Keratinocyte (primary cell): ENCODE results near the gene KDR. TPM values are rescaled to one million over a fixed set of nuclear protein-coding genes. Genes with fewer than 3 reads are reported as not detected.

Experiments
- DNase-seq: peaks from one replicate; pipeline ENCODE4 v3.0.0-alpha.2; 2011; ENCODE audit warnings: low read depth, missing footprints, low spot score
- FAIRE-seq: peaks from 2 replicates; lab custom pipeline; 2011; peaks lifted over from hg19 to GRCh38; lab: Jason Lieb, UNC
- H2AFZ ChIP-seq: 2 replicates; pipeline ENCODE4 v1.6.0; 2012; ENCODE audit warnings: low read length, control low read depth, inconsistent platforms; ENCODE audit not compliant: control insufficient read depth
- H3K27ac ChIP-seq: 2 replicates; pipeline ENCODE4 v1.5.1; 2011; ENCODE audit warnings: low read length; ENCODE audit not compliant: control insufficient read depth, insufficient read depth
- H3K27me3 ChIP-seq: 3 replicates; pipeline ENCODE4 v1.6.0; 2011; ENCODE audit warnings: low read length; ENCODE audit not compliant: control insufficient read depth, insufficient read depth; ENCODE audit errors: extremely low read depth
- H3K36me3 ChIP-seq, 2 experiments: 2 replicates in 1 of 2; 3 replicates in 1 of 2; pipeline ENCODE4 v1.5.1; 2011; ENCODE audit warnings: low read length in 2 of 2, mild to moderate bottlenecking in 1 of 2; ENCODE audit not compliant: control insufficient read depth in 2 of 2, insufficient read depth in 2 of 2; ENCODE audit errors: extremely low read depth in 1 of 2
- H3K4me1 ChIP-seq: 3 replicates; pipeline ENCODE4 v1.5.1; 2011; ENCODE audit warnings: low read length; ENCODE audit not compliant: control insufficient read depth, insufficient read depth; ENCODE audit errors: extremely low read depth
- H3K4me2 ChIP-seq: 3 replicates; pipeline ENCODE4 v1.6.0; 2011; ENCODE audit warnings: low read depth, low read length; ENCODE audit not compliant: control insufficient read depth, insufficient read depth; ENCODE audit errors: extremely low read depth
- H3K4me3 ChIP-seq, 3 experiments: fragments of 200-600 bp in 1 of 3; sonication (generic) in 1 of 3; 2 replicates in 2 of 3; 3 replicates in 1 of 3; pipeline ENCODE4 v1.5.1; 2011 to 2016; ENCODE audit warnings: low read length in 3 of 3, mild to moderate bottlenecking in 3 of 3, control low read depth in 2 of 3, inconsistent platforms in 1 of 3, low read depth in 1 of 3, mixed read lengths in 1 of 3, mixed run types in 1 of 3, moderate library complexity in 1 of 3; ENCODE audit not compliant: control insufficient read depth in 2 of 3, insufficient read depth in 2 of 3; ENCODE audit errors: extremely low read depth in 1 of 3
- H3K79me2 ChIP-seq: 2 replicates; pipeline ENCODE4 v1.6.0; 2012; ENCODE audit warnings: low read length; ENCODE audit not compliant: control insufficient read depth, insufficient read depth
- H3K9ac ChIP-seq: 3 replicates; pipeline ENCODE4 v1.6.0; 2011; ENCODE audit warnings: low read length; ENCODE audit not compliant: control insufficient read depth, insufficient read depth; ENCODE audit errors: extremely low read depth
- H3K9me1 ChIP-seq: 3 replicates; pipeline ENCODE4 v1.6.0; 2011; ENCODE audit warnings: low read length; ENCODE audit not compliant: control insufficient read depth, insufficient read depth; ENCODE audit errors: extremely low read depth
- H3K9me3 ChIP-seq: 2 replicates; pipeline ENCODE4 v1.5.1; 2012; ENCODE audit warnings: low read depth, low read length; ENCODE audit not compliant: control insufficient read depth
- H4K20me1 ChIP-seq: 3 replicates; pipeline ENCODE4 v1.6.0; 2011; ENCODE audit warnings: low read length; ENCODE audit not compliant: control insufficient read depth, insufficient read depth; ENCODE audit errors: extremely low read depth
- CTCF ChIP-seq, 3 experiments: IDR thresholded peaks in 1 of 3; conservative IDR thresholded peaks in 1 of 3; optimal IDR thresholded peaks in 1 of 3; 2 replicates in 2 of 3; 3 replicates in 1 of 3; pipeline versions ENCODE3 to v1.5.1; 2011; ENCODE audit warnings: low read length in 3 of 3, mild to moderate bottlenecking in 3 of 3, moderate library complexity in 2 of 3, control low read depth in 1 of 3, inconsistent platforms in 1 of 3; ENCODE audit not compliant: insufficient read depth in 2 of 3; ENCODE audit errors: extremely low read depth in 1 of 3
- EZH2 ChIP-seq: IDR thresholded peaks from one replicate; pipeline ENCODE4 v1.6.1; 2012; ENCODE audit warnings: inconsistent platforms, mild to moderate bottlenecking, low read length, moderate library complexity
- dilution Hi-C: fragments of 300-500 bp; cut with MboI; formaldehyde crosslinking; loops from one replicate; pipeline ENCODE4 v1.7.0; 2020; ENCODE audit warnings: low sequenced_read_pairs; ENCODE audit not compliant: extremely low pct_ligation_motif_present
- polyA plus RNA-seq, 5 experiments: library from polyadenylated mRNA; depleted of rRNA in 3 of 5; stranded (reverse) in 3 of 5; stranded (forward) in 1 of 5; unstranded in 1 of 5; fragments of >200 nt; gene quantifications; 1 replicate in 1 of 5; 2 replicates in 3 of 5; 3 replicates in 1 of 5; pipeline versions ENCODE4 v1.2.1 to v1.2.3, GENCODE V29; 2011 to 2012; ENCODE audit warnings: missing spikeins in 2 of 5, low read depth in 1 of 5, low replicate concordance in 1 of 5

Gene KDR
- polyA plus RNA-seq, 1 donor (not counting 4 experiments of a cell fraction or from before 2014, with no cell fraction given) = not detected

DNA sequence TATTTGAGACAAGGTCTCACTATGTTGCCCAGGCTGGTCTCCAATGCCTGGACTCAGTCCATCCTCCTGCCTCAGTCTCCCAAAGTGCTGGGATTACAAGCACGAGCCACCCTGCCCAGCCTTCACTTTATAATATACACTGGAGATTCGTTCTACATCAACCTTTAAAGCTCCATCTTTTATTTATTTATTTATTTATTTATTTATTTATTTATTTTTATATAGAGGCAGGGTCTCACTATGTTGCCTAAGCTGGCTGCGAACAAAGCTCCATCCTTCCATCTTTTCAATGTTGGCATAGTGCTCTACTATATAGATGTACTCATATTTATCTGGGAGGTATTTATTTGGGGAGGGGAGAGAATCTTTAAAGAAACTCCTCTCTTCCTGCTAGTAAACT, 1.7 kb upstream of the KDR start:
- Histone ChIP-seq H3K9me3 (no peaks in the 10 kb centered on the region), H3K27ac (no peak overlapping the region), H3K36me3 (no peaks in the 10 kb centered on the region), H4K20me1 (no peaks in the 10 kb centered on the region), H3K4me3 (no peak overlapping the region), H2AFZ (no peak overlapping the region), H3K27me3 (peaks cover 50% of the 10 kb centered on the region), H3K4me1 (peaks cover 4% of the 10 kb centered on the region), H3K9ac (no peak overlapping the region), H3K79me2 (no peaks in the 10 kb centered on the region), H3K4me2 (no peak overlapping the region), H3K9me1 (no peaks in the 10 kb centered on the region)
- no peak for TF ChIP-seq CTCF (optimal IDR thresholded peaks at IDR 0.05 in 1 of 3, IDR thresholded peaks at IDR 0.05 in 1 of 3, conservative IDR thresholded peaks at IDR 0.05 in 1 of 3; ENCODE audit: extremely low read depth in 1 of 3, insufficient read depth in 2 of 3, low read length in 3 of 3)
- TF ChIP-seq EZH2 = no peak
- FAIRE-seq = no peak
- no peak for DNase-seq
- dilution Hi-C loops = no loop called here

- peaks cover 50% of the 10 kb centered on the region for H3K27me3 ChIP-seq
- H3K36me3 ChIP-seq = no peaks in the 10 kb centered on the region
- H3K27ac ChIP-seq = no peak overlapping the region
- H3K4me1 ChIP-seq = peaks cover 4% of the 10 kb centered on the region
- dilution Hi-C loops = no loop called here
- peak overlapping the region; percentile 46 for H3K4me2 ChIP-seq
- no peaks in the 10 kb centered on the region for H4K20me1 ChIP-seq
- FAIRE-seq (no peak), DNase-seq (no peak)
- H3K4me3 ChIP-seq = peak overlapping the region in 1 of 3 experiments; percentile 15
- no peaks in the 10 kb centered on the region for H3K9me3 ChIP-seq
- no peak overlapping the region for H3K9ac ChIP-seq
- TF ChIP-seq CTCF (optimal IDR thresholded peaks at IDR 0.05 in 1 of 3, IDR thresholded peaks at IDR 0.05 in 1 of 3, conservative IDR thresholded peaks at IDR 0.05 in 1 of 3; ENCODE audit: extremely low read depth in 1 of 3, insufficient read depth in 2 of 3, low read length in 3 of 3) = no peak
- peak; percentile 70 for TF ChIP-seq EZH2
- no peak overlapping the region for H2AFZ ChIP-seq
- H3K79me2 ChIP-seq = no peaks in the 10 kb centered on the region
- H3K9me1 ChIP-seq = no peaks in the 10 kb centered on the region
These were observed 557 bp upstream of the KDR start for GRCh38 chr4:55125763-55126541.
